Stimulated activated CD8-positive, alpha-beta memory T cell treated with anti-CD3 and anti-CD28 coated beads, Interleukin-12 subunit alpha, Interleukin-12 subunit beta, amount 100 ng/mL, for 24 hours (primary cell): ENCODE data around the gene NXPE2.
"Not testable (repeated sequence)": the region's sequence is repeated elsewhere in the genome, so short reads cannot be mapped to it uniquely, and the experiment has no call there.

ENCODE experiments used
- DNase-seq: peaks from one replicate; pipeline ENCODE4 v3.0.0-alpha.2; 2020; ENCODE audit errors: extremely low read depth

The NXPE2 gene

GRCh38 chr11:114678125-114679036 is at the start of gene NXPE2:
TSS of gene NXPE2 (plus strand) at chr11:114678527. CDS start at chr11:114678576, 49 bp downstream.
- DNase-seq: no peak

- DNase-seq: not testable (repeated sequence)
Measured at GRCh38 chr11:114631445-114631965, 46.8 kb upstream of the NXPE2 start.

GRCh38 chr11:114639440-114639839 is 38.9 kb upstream of the NXPE2 start:
- DNase-seq: not testable (repeated sequence)

DNA sequence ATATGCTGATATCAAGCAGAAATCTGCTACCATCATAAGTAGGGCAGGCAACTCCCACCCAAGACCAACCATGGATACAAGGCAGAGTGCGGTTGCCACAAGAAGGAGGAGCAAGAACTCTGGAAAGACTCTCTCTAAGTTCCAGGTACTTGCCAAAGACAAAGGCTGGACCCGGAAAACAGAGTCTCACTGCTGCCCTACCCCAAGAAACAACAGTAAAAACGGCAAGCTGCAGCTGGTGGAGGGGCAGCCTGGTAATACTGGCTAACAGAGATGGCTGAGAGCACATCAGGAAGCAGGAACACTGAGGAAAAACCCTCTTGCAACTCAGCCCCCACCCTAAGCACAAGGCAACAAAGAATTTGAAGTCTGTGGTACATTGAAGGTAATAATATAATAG is 27.7 kb upstream of the NXPE2 start:
- DNase-seq: no peak

GRCh38 chr11:114651145-114651718 is 27.1 kb upstream of the NXPE2 start:
- no peak for DNase-seq

DNA sequence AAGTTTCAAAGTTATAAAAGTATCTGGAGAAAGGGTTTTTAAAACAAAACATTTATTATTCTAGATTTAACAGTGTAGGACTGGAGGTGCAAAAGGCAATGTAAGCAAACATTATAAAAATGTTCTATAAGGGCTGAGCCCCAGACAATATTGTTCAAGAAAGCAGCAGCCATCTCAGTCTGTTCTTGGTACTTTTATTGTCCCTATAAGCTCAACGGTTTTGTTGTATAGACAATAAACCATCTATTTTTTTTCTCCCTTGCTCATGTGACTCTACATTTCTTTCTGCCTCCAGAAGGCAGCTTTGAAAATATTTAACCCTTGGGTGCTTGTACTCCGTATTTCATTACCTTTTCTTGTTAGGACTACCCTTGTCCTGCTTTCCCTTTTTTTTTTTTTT is 25.2 kb upstream of the NXPE2 start:
- no peak for DNase-seq

- no peak for DNase-seq
Measured at GRCh38 chr11:114664641-114665040, 13.7 kb upstream of the NXPE2 start.

DNA sequence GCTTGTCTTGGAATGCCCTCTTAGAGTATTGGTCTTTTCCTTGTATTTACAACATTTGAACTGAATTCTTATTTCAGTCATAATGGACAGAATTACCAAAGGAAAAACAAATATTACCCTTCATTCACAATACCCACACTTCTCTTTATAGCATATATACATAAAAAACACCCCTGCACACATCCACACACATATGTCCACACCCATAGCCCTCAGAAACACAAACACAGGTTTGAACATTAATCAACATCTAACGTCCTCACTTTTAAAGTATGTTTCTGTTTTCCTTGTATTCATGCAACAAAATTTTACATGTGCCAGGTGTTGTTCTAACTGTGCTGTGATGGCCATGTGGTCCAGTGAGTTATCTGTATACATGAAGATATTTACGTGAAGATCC is 11.6 kb upstream of the NXPE2 start:
- DNase-seq: no peak

DNA sequence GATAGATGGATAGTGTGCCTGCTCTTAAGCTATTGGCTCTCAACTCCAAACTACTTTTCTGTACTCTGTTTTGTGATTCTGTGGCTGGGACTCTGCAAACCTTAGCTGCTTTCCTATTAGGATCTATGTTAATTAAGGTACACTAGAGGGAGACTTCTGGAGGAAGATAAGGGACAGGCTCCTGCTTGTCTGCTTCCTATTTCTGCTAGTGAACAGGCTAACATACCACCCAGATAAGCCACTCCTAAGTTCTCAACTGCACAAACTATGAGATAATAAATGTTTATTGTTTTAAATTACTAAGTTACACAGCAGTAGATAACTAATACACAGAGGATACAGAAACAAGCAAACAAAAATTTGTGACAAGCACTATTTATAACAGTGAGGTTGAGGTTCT is 10.2 kb upstream of the NXPE2 start:
- DNase-seq: no peak

- no peak for DNase-seq
Measured at GRCh38 chr11:114673661-114674060, 4.7 kb upstream of the NXPE2 start.

DNA sequence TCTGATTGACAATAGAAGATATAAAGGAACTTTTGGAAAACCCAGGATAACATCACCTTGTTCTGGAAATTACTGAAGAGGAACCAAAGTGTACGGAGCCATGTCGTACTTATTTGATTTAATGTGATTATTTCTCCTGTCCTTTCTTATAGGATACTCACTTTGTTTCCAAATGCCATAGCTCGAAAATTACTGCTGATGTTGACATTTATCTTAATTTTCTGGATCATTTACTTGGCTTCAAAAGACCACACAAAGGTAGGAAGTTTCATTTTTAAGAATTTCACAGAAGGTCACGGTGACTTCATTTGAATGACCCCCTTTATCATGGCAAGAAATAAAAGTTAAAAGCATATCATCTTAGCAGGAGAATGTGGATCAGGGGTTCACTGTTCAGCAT is 1.2 kb downstream of the NXPE2 start:
- no peak for DNase-seq

- DNase-seq: no peak
Measured at GRCh38 chr11:114683007-114683406, 4.7 kb downstream of the NXPE2 start.

- no peak for DNase-seq
Measured at GRCh38 chr11:114684636-114685035, 6.3 kb downstream of the NXPE2 start.

DNA sequence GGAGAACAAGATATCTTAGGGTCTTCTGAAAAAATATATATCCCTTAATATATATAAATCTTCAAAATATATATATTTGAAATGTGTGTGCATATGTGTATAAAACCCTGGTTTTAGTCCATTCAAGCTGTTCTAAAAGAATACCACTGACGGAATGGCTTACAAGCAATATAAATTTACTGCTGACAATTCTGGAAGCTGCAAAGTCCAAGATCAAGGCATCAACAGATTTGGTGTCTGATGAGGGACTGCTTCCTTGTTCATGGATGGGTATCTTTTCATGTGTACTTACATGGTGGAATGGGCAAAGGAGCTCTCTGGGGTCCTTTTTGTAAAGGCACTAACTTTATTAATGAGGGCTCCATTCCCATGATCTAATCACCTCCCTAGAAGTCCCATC is 6.8 kb downstream of the NXPE2 start:
- DNase-seq: no peak

- DNase-seq: no peak
Measured at GRCh38 chr11:114705280-114706024, 27.1 kb downstream of the NXPE2 start.

GRCh38 chr11:114709960-114710359 is 31.6 kb downstream of the NXPE2 start:
- no peak for DNase-seq

DNA sequence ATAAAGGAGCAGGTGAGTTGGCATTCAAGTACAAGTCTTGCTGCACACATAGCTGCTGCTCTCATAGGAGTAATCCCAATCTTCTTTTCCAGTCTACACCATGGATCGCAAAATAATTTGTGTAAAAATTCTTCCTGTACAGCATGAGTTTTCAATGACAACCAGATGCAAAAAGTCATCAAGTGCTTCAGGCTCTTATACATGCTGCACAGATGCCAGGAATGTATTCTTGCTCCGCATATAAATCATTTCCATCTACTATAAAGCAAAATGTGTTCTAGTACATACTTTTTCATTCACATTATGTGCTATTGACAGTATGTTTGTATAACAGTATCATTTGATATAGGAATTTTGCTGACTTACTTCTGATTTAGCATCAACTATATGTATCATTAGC is 35.4 kb downstream of the NXPE2 start:
- no peak for DNase-seq

DNA sequence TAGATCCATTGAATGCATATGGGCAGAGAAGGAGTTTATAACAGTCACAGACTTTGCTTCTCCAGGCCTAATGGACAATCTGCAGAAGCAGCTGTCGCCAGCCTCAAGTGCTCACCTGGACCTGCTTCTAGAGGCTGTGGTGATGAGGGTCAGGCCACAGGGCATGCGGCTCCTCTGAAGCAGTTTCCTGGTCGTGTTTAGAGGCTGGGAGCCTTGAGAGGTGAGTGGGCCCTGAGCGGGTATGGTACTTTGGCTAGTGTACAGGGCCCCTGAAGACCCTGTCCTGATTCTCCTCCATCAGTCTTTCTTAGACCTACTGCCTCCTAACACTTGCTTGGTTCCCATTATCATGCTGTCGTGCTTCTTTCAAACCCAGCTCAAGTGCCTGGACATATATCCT is 41.2 kb downstream of the NXPE2 start:
- DNase-seq: no peak

DNA sequence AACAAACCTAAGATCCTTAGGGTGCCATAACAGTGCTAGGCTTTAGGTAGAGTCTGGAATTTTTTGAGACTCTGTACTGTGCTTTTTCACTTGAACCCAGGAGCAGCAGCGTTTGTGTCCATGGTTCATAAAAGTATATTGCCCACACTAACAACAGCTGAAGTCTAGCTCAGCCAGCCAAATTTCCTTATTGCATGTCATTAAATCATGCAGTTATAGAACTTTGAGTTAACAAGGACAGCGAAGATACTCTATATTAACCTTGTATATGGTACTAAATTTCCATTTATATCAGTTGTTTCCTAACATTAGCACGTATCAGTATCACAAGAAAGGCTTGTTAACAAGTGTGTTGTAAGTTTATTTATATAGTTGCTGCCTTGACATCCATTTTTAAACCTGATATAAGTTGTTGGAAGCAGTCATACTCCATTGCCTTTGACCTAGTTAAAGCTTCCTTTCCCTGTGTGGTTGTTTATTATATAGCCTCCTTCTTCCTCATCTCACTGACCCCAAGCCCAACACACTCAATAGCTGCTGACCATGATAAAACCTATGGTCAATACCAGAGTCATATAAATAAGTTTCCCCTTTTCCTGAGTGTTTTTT is 46.7 kb downstream of the NXPE2 start:
- no peak for DNase-seq

DNA sequence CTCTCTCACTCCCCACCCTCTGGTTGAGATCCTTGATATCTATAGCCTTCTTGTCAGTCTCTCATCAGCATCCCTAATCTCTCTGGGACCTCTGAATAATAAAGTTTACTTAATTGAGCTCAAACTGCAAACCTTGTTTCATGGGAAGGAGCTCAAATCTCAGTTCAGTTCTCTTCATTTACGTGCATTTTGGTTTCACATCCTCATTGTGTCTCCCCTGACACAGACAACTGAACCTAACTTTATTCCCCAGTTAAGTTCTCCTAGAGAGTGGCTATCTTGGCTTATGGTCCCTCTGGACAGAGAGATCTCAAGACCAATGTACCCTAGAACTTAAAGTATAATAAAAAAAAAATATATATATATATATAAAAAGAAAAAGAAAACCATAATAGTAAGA is 47.3 kb downstream of the NXPE2 start:
- no peak for DNase-seq

DNA sequence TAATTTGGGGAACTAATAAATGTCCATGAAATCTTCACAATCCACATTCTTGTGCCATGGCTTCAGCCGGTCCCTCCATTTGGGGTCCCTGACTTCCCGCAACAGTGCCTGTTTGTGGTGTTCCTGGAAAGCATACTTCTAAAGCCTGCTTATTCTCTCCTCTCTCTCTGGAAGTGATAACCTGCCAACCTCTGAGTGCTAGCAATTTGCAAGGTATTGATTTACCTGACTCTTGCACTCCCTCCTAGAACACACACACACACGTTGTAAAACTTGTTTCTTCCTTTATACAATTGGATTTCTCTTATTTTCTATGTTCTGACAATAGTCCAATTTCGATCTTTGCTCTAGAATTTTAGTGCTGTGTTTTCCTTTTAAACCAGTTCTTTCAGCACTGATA is 58.5 kb downstream of the NXPE2 start:
- DNase-seq: no peak

DNA sequence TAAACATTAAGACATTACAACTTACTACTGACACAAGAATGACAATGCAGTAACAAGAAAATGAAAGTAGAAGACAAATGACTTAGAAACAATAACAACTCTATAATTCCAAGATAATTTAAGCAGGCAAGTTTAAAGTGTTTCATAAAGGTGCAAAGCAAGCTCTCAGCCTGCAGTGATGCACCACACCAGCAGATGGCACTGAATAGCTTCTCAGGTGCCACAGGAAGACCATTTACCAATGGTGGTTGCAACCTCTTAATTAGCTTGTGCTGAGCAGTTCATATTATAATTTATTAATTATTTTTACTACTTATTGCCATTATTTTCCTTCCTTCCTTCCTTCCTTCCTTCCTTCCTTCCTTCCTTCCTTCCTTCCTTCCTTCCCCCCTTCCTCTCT is 60.6 kb downstream of the NXPE2 start:
- no peak for DNase-seq
